Mammary epithelial cell (primary cell): ENCODE results near the gene CTNNB1.

Experiments
- CTCF ChIP-seq, 2 donors: IDR thresholded peaks in 1 of 2; conservative IDR thresholded peaks in 1 of 2; 2 replicates each; pipeline ENCODE4 v1.5.1; 2011 to 2012; ENCODE audit warnings: inconsistent platforms in 2 of 2, low read length in 2 of 2, mild to moderate bottlenecking in 2 of 2, control low read depth in 1 of 2, low read depth in 1 of 2; ENCODE audit not compliant: insufficient read depth in 1 of 2; ENCODE audit errors: extremely low read depth in 1 of 2
- EZH2 ChIP-seq: IDR thresholded peaks from 2 replicates; pipeline ENCODE4 v1.6.1; 2012; ENCODE audit warnings: low read length, inconsistent platforms, borderline replicate concordance

- TF ChIP-seq CTCF (conservative IDR thresholded peaks at IDR 0.05 in 1 of 2, IDR thresholded peaks at IDR 0.05 in 1 of 2; ENCODE audit: extremely low read depth in 1 of 2, insufficient read depth in 1 of 2, low read depth in 1 of 2, low read length in 2 of 2) (no peak), EZH2 (no peak)
Measured at GRCh38 chr3:41241800-41242571, 42.7 kb downstream of the CTNNB1 start.
